CD14-positive monocyte (primary cell): ENCODE results near the gene GRM4. TPM values are rescaled to one million over a fixed set of nuclear protein-coding genes. Genes with fewer than 3 reads are reported as not detected.

ENCODE experiments used
- DNase-seq, 3 donors: peaks; one replicate each; pipeline ENCODE4 v3.0.0-alpha.2; 2011 to 2022
- H2AFZ ChIP-seq: 2 replicates; pipeline ENCODE4 v1.6.0; 2012; ENCODE audit warnings: mild to moderate bottlenecking, low read depth, low read length, inconsistent platforms; ENCODE audit not compliant: insufficient read depth, poor library complexity, severe bottlenecking
- H3K27ac ChIP-seq, 2 donors: 1 replicate in 1 of 2; 2 replicates in 1 of 2; pipeline ENCODE4 v1.5.1; 2012 to 2013; ENCODE audit warnings: low read length in 2 of 2, control low read depth in 1 of 2, inconsistent platforms in 1 of 2, low read depth in 1 of 2, mild to moderate bottlenecking in 1 of 2
- H3K27me3 ChIP-seq, 2 donors: one replicate each; pipeline versions ENCODE4 v1.6.0 to v1.6.1; 2011 to 2013; ENCODE audit warnings: low read length in 2 of 2; ENCODE audit not compliant: control insufficient read depth in 2 of 2, insufficient read depth in 2 of 2
- H3K36me3 ChIP-seq, 2 donors: replicated peaks in 1 of 2; 1 replicate in 1 of 2; 2 replicates in 1 of 2; pipeline versions ENCODE4 v1.5.1 to v1.6.1; 2012 to 2013; ENCODE audit warnings: low read length in 2 of 2, control low read depth in 1 of 2, inconsistent platforms in 1 of 2, mild to moderate bottlenecking in 1 of 2; ENCODE audit not compliant: insufficient read depth in 2 of 2, control insufficient read depth in 1 of 2
- H3K4me1 ChIP-seq, 2 donors: 1 replicate in 1 of 2; 2 replicates in 1 of 2; pipeline versions ENCODE4 v1.5.1 to v1.6.1; 2012 to 2013; ENCODE audit warnings: low read length in 2 of 2, control low read depth in 1 of 2, inconsistent platforms in 1 of 2, mild to moderate bottlenecking in 1 of 2, moderate library complexity in 1 of 2; ENCODE audit not compliant: insufficient read depth in 2 of 2, control insufficient read depth in 1 of 2
- H3K4me2 ChIP-seq: replicated peaks from 2 replicates; pipeline ENCODE3; 2012; ENCODE audit warnings: low read length, moderate library complexity, mild to moderate bottlenecking; ENCODE audit not compliant: poor library complexity, severe bottlenecking; ENCODE audit errors: extremely low read depth
- H3K4me3 ChIP-seq, 3 experiments: fragments of 200-600 bp in 1 of 3; sonication (generic) in 1 of 3; replicated peaks in 1 of 3; 1 replicate in 2 of 3; 2 replicates in 1 of 3; pipeline ENCODE4 v1.5.1; 2011 to 2013; ENCODE audit warnings: low read length in 3 of 3, mild to moderate bottlenecking in 3 of 3, control low read depth in 2 of 3, low read depth in 2 of 3, inconsistent platforms in 1 of 3, moderate library complexity in 1 of 3
- H3K79me2 ChIP-seq: 2 replicates; pipeline ENCODE4 v1.6.0; 2012; ENCODE audit warnings: mild to moderate bottlenecking, control low read depth, inconsistent platforms, low read length, moderate library complexity; ENCODE audit not compliant: insufficient read depth
- H3K9ac ChIP-seq: 2 replicates; pipeline ENCODE4 v1.6.0; 2017; ENCODE audit warnings: low read length, mild to moderate bottlenecking; ENCODE audit not compliant: insufficient read depth, poor library complexity, severe bottlenecking
- H3K9me3 ChIP-seq, 2 donors: replicated peaks in 1 of 2; 1 replicate in 1 of 2; 2 replicates in 1 of 2; pipeline versions ENCODE4 v1.5.1 to v1.6.1; 2012 to 2013; ENCODE audit warnings: low read length in 2 of 2, control low read depth in 1 of 2; ENCODE audit not compliant: control insufficient read depth in 1 of 2, insufficient read depth in 1 of 2
- H4K20me1 ChIP-seq: 2 replicates; pipeline ENCODE4 v1.6.0; 2012; ENCODE audit warnings: mild to moderate bottlenecking, low read length, control low read depth, moderate library complexity; ENCODE audit not compliant: insufficient read depth
- H3K27ac Mint-ChIP-seq, 7 donors: one replicate each; pipeline ENCODE4 v1.8.0; 2020; ENCODE audit warnings: mild to moderate bottlenecking in 7 of 7, mixed read lengths in 7 of 7, moderate library complexity in 6 of 7, inconsistent platforms in 2 of 7
- H3K27me3 Mint-ChIP-seq, 3 donors: one replicate each; pipeline ENCODE4 v1.8.0; 2021 to 2022; ENCODE audit warnings: low read depth in 3 of 3, mild to moderate bottlenecking in 3 of 3, mixed read lengths in 3 of 3, moderate library complexity in 3 of 3, inconsistent platforms in 1 of 3
- H3K36me3 Mint-ChIP-seq, 2 donors: one replicate each; pipeline ENCODE4 v1.8.0; 2020; ENCODE audit warnings: mixed read lengths in 2 of 2, inconsistent platforms in 1 of 2, mild to moderate bottlenecking in 1 of 2
- H3K4me1 Mint-ChIP-seq: one replicate; pipeline ENCODE4 v1.8.0; 2020; ENCODE audit warnings: mild to moderate bottlenecking, mixed read lengths
- H3K4me3 Mint-ChIP-seq, 2 donors: one replicate each; pipeline ENCODE4 v1.8.0; 2020; ENCODE audit warnings: mild to moderate bottlenecking in 2 of 2, mixed read lengths in 2 of 2, moderate library complexity in 1 of 2
- H3K9me3 Mint-ChIP-seq, 7 donors: one replicate each; pipeline ENCODE4 v1.8.0; 2020 to 2022; ENCODE audit warnings: mixed read lengths in 7 of 7, mild to moderate bottlenecking in 6 of 7, moderate library complexity in 6 of 7, inconsistent platforms in 2 of 7
- WGBS: methylation state at CpG from one replicate; pipeline ENCODE4 v1.1.5; 2013; ENCODE audit warnings: missing lambda C conversion rate; ENCODE audit not compliant: insufficient coverage; 5-methylcytosine and 5-hydroxymethylcytosine counted together
- intact Hi-C, 2 donors: fragments of 100-400 bp; cut with micrococcal nuclease; formaldehyde crosslinking; loops; one replicate each; pipeline versions ENCODE4 v1.15.0 to v1.15.1; 2023
- polyA plus RNA-seq, 3 donors: library from polyadenylated mRNA; depleted of rRNA in 1 of 3; unstranded in 2 of 3; stranded (reverse) in 1 of 3; fragments of 300-500 nt in 2 of 3; fragments of >200 nt in 1 of 3; fragmentation: Illumina TruSeq in 2 of 3; gene quantifications; 1 replicate in 2 of 3; 2 replicates in 1 of 3; pipeline ENCODE4 v1.2.3, GENCODE V29; 2012 to 2021
- TF ChIP-seq, protein P1 (sequence below): fragments of 200-600 bp; IDR thresholded peaks from one replicate; pipeline ENCODE4 v1.8.0; 2022; ENCODE audit warnings: antibody characterized with exemption, mild to moderate bottlenecking

Gene GRM4
- polyA plus RNA-seq, 3 donors = not detected

- Histone ChIP-seq H3K4me2 (no peak overlapping the region), H2AFZ (no peak overlapping the region), H3K4me3 (no peak overlapping the region), H3K36me3 (no peaks in the 10 kb centered on the region), H4K20me1 (no peaks in the 10 kb centered on the region), H3K9me3 (no peaks in the 10 kb centered on the region), H3K4me1 (no peaks in the 10 kb centered on the region), H3K27me3 (no peaks in the 10 kb centered on the region), H3K79me2 (no peaks in the 10 kb centered on the region), H3K9ac (no peak overlapping the region), H3K27ac (no peak overlapping the region)
- peaks cover 8 to 22% (median 8%) of the 10 kb centered on the region in 3 donors for H3K27me3 Mint-ChIP-seq
- no peaks in the 10 kb centered on the region for H3K36me3 Mint-ChIP-seq
- intact Hi-C loops = no loop called here
- no peak for DNase-seq
- no peaks in the 10 kb centered on the region for H3K9me3 Mint-ChIP-seq
- TF ChIP-seq, protein P1, sequence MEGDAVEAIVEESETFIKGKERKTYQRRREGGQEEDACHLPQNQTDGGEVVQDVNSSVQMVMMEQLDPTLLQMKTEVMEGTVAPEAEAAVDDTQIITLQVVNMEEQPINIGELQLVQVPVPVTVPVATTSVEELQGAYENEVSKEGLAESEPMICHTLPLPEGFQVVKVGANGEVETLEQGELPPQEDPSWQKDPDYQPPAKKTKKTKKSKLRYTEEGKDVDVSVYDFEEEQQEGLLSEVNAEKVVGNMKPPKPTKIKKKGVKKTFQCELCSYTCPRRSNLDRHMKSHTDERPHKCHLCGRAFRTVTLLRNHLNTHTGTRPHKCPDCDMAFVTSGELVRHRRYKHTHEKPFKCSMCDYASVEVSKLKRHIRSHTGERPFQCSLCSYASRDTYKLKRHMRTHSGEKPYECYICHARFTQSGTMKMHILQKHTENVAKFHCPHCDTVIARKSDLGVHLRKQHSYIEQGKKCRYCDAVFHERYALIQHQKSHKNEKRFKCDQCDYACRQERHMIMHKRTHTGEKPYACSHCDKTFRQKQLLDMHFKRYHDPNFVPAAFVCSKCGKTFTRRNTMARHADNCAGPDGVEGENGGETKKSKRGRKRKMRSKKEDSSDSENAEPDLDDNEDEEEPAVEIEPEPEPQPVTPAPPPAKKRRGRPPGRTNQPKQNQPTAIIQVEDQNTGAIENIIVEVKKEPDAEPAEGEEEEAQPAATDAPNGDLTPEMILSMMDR = no peak
- no peak overlapping the region for H3K27ac Mint-ChIP-seq
- no peaks in the 10 kb centered on the region for H3K4me1 Mint-ChIP-seq
- 93% methylated on average over 6 of the region's 10 CpGs for WGBS
- H3K4me3 Mint-ChIP-seq = no peak overlapping the region
Observed at GRCh38 chr6:34104628-34105027, 41.3 kb downstream of the GRM4 start.

- no peak overlapping the region for H3K4me3 Mint-ChIP-seq
Observed at GRCh38 chr6:34104186-34104585, 41.7 kb downstream of the GRM4 start.

More at GRCh38 chr6:34104186-34104585, 41.7 kb downstream of the GRM4 start:
- Histone ChIP-seq H4K20me1 (no peaks in the 10 kb centered on the region), H3K9me3 (no peaks in the 10 kb centered on the region), H3K4me2 (no peak overlapping the region), H3K27me3 (no peaks in the 10 kb centered on the region), H3K36me3 (no peaks in the 10 kb centered on the region), H2AFZ (no peak overlapping the region), H3K9ac (no peak overlapping the region), H3K4me1 (no peaks in the 10 kb centered on the region), H3K79me2 (no peaks in the 10 kb centered on the region), H3K4me3 (no peak overlapping the region), H3K27ac (no peak overlapping the region)
- H3K27me3 Mint-ChIP-seq = peaks cover 8 to 22% (median 8%) of the 10 kb centered on the region in 3 donors
- no peak for DNase-seq
- no peaks in the 10 kb centered on the region for H3K9me3 Mint-ChIP-seq
- no peaks in the 10 kb centered on the region for H3K36me3 Mint-ChIP-seq
- TF ChIP-seq, protein P1 = no peak
- intact Hi-C loops = no loop called here
- 91% methylated on average over 7 of the region's 8 CpGs for WGBS
- no peaks in the 10 kb centered on the region for H3K4me1 Mint-ChIP-seq
- no peak overlapping the region for H3K27ac Mint-ChIP-seq
